HepG2 (cell line): ENCODE results near the gene DSCAML1. TPM values are rescaled to one million over a fixed set of nuclear protein-coding genes. Genes with fewer than 3 reads are reported as not detected.

Experiments used
- GATAD1 ChIP-seq: IDR thresholded peaks from 2 replicates; pipeline ENCODE4 v1.6.1; 2016; ENCODE audit warnings: missing genetic modification reagents, missing compliant biosample characterization
- GMEB1 ChIP-seq: sonication (generic); formaldehyde crosslinking; IDR thresholded peaks from 2 replicates; pipeline ENCODE4 v1.5.1; 2020; ENCODE audit warnings: missing genetic modification reagents, mild to moderate bottlenecking, borderline replicate concordance
- KLF13 ChIP-seq: sonication (generic); formaldehyde crosslinking; IDR thresholded peaks from 2 replicates; pipeline ENCODE4 v1.4.0; 2020; ENCODE audit warnings: mild to moderate bottlenecking, missing genetic modification reagents
- SIN3B ChIP-seq: fragments of 150-350 bp; IDR thresholded peaks from 2 replicates; pipeline ENCODE4 v1.6.1; 2014; ENCODE audit warnings: low read length
- SRF ChIP-seq: IDR thresholded peaks from 2 replicates; pipeline ENCODE4 v1.6.1; 2011; ENCODE audit warnings: mild to moderate bottlenecking, low read depth, low read length, moderate library complexity
- ZBTB1 ChIP-seq: sonication (generic); formaldehyde crosslinking; IDR thresholded peaks from 2 replicates; pipeline ENCODE4 v1.4.0; 2020; ENCODE audit warnings: missing genetic modification reagents, borderline replicate concordance
- ZNF318 ChIP-seq: sonication (generic); formaldehyde crosslinking; IDR thresholded peaks from 2 replicates; pipeline ENCODE4 v1.4.0; 2020; ENCODE audit warnings: mild to moderate bottlenecking, missing genetic modification reagents
- polyA plus RNA-seq, 8 experiments: library from polyadenylated mRNA; depleted of rRNA in 3 of 8; stranded (reverse) in 7 of 8; unstranded in 1 of 8; fragments of >200 nt; fragmentation: Illumina TruSeq in 4 of 8; extraction: Trizol in 4 of 8; gene quantifications; 2 replicates each; pipeline versions ENCODE4 v1.2.1 to v1.2.3, GENCODE V29; 2011 to 2016; ENCODE audit warnings: low read depth in 4 of 8, missing spikeins in 1 of 8, mixed read lengths in 1 of 8; ENCODE audit not compliant: insufficient read depth in 1 of 8
- total RNA-seq, 5 experiments: library from RNA; depleted of rRNA; stranded (reverse); fragments of >200 nt; fragmentation: Illumina TruSeq; extraction: Trizol; gene quantifications; 2 replicates each; pipeline ENCODE4 v1.2.3, GENCODE V29; 2016; ENCODE audit warnings: low read depth in 1 of 5

Gene DSCAML1
- total and polyA plus RNA-seq, 2 of the 13 experiments (the other 11 are each of a cell fraction or from before 2014, with no cell fraction given) = 0.29 to 0.40 TPM

- TF ChIP-seq ZNF318 (CRISPR knock-in tag) (no peak), SIN3B (no peak), GATAD1 (no peak), GMEB1 (CRISPR knock-in tag) (no peak), SRF (no peak), KLF13 (no peak), ZBTB1 (CRISPR knock-in tag) (no peak)
- TF ChIP-seq, all 625 proteins: peak for 5
Measured at GRCh38 chr11:117833401-117833891, 36.4 kb upstream of the DSCAML1 start (continued).
